Kidney epithelial cell (primary cell): ENCODE results near the gene LRCH1. TPM values are rescaled to one million over a fixed set of nuclear protein-coding genes. Genes with fewer than 3 reads are reported as not detected.

ENCODE experiments used
- DNase-seq: peaks from one replicate; pipeline ENCODE4 v3.0.0-alpha.2; 2010; ENCODE audit warnings: low read depth
- H3K27me3 ChIP-seq: 2 replicates; pipeline ENCODE4 v1.6.0; 2011; ENCODE audit warnings: low read length; ENCODE audit not compliant: control insufficient read depth, insufficient read depth
- H3K36me3 ChIP-seq: 2 replicates; pipeline ENCODE4 v1.5.1; 2011; ENCODE audit warnings: low read length; ENCODE audit not compliant: control insufficient read depth, insufficient read depth
- H3K4me3 ChIP-seq: 2 replicates; pipeline ENCODE4 v1.5.1; 2011; ENCODE audit warnings: low read depth, mild to moderate bottlenecking, control low read depth, low read length
- total RNA-seq: library from RNA; depleted of rRNA; stranded (reverse); fragments of >200 nt; gene quantifications from 2 replicates; pipeline ENCODE4 v1.2.3, GENCODE V29; 2015
- TF ChIP-seq, protein P1 (sequence below): IDR thresholded peaks from 2 replicates; pipeline ENCODE4 v1.5.1; 2011; ENCODE audit warnings: mild to moderate bottlenecking, moderate library complexity, low read length, control low read depth, inconsistent platforms; ENCODE audit not compliant: insufficient read depth, poor library complexity, severe bottlenecking

Gene LRCH1
- total RNA-seq, 1 donor from 2014 or later = 14.0 TPM

DNA sequence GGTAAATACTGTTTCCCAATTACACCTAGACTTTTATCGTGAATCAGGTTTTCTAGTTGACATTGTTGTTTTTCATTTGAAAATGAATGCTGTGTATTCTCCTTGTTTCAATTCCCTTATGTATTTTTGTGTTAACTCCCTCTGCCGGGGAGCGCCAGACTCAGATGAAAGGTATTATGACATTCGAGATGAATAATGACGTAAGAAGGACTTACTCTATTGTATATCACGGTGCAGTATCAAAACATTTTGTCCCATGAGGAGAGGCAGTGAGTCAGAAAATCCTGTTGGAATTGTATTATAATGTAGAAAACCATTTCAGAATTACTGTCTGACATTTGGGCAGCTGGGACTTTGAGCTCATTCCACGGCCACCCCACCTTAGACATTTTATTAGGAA, 61.6 kb downstream of the LRCH1 start:
- Histone ChIP-seq H3K4me3 (no peak overlapping the region), H3K36me3 (no peaks in the 10 kb centered on the region), H3K27me3 (no peaks in the 10 kb centered on the region)
- no peak for DNase-seq
- TF ChIP-seq, protein P1, sequence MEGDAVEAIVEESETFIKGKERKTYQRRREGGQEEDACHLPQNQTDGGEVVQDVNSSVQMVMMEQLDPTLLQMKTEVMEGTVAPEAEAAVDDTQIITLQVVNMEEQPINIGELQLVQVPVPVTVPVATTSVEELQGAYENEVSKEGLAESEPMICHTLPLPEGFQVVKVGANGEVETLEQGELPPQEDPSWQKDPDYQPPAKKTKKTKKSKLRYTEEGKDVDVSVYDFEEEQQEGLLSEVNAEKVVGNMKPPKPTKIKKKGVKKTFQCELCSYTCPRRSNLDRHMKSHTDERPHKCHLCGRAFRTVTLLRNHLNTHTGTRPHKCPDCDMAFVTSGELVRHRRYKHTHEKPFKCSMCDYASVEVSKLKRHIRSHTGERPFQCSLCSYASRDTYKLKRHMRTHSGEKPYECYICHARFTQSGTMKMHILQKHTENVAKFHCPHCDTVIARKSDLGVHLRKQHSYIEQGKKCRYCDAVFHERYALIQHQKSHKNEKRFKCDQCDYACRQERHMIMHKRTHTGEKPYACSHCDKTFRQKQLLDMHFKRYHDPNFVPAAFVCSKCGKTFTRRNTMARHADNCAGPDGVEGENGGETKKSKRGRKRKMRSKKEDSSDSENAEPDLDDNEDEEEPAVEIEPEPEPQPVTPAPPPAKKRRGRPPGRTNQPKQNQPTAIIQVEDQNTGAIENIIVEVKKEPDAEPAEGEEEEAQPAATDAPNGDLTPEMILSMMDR = no peak

DNA sequence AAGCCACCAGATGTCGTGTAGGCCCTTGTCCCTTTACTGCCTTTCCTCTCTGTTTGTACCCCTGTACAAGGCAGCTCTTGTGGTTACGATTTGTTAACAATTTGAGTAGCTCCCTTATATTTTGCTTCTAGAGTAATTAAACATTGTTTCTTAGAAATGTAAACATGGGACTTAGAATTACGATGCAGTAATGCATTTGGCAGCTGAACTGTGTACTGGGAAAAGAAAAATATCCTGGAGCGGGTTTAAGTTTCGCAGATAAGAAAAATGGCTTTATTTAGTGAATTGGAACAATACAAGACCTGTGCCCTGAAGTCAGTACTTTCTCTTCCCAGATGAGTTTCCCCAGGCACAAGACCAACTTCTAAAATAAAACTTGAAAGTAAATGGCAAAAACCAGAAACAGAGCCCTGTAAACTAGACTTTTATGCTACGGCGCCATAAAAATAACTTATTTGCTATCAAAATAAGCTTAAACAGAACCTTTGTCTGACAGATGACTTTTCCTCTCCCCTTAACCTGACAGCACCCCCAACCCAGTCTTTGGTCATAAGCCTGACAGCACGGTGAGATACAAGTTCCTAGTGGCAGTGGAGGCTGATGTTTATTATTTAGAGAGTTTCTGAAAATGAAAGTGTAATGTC, 63.0 kb downstream of the LRCH1 start:
- TF ChIP-seq, protein P1 = no peak
- H3K27me3 ChIP-seq = no peaks in the 10 kb centered on the region
- no peak overlapping the region for H3K4me3 ChIP-seq
- DNase-seq = no peak
- H3K36me3 ChIP-seq = no peaks in the 10 kb centered on the region

DNA sequence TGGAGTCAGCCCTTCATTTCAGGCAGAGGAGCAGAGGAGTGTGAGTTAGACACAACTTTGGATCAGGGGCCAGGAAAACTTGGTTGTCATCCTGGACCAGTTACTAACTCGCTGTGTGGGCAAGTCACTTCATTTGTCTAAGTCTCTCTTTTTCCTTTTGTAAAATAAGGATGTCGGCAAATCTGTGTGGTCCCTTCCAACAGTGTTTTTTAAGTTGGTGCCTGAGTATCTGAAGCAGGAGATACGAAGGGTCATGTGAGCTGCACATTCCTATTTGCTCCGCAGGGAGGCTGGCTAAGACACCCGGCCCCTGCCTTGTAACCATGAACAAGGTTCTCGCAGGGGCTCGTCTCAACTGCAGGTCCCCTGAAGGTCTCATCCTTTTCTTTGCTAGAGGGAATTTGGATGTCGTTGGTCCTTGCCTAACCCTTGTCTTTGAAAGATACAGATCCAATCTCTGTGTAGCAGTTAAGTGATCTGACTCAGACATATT, 64.3 kb downstream of the LRCH1 start:
- Histone ChIP-seq H3K4me3 (no peak overlapping the region), H3K27me3 (no peaks in the 10 kb centered on the region), H3K36me3 (no peaks in the 10 kb centered on the region)
- TF ChIP-seq, protein P1 = no peak
- no peak for DNase-seq

DNA sequence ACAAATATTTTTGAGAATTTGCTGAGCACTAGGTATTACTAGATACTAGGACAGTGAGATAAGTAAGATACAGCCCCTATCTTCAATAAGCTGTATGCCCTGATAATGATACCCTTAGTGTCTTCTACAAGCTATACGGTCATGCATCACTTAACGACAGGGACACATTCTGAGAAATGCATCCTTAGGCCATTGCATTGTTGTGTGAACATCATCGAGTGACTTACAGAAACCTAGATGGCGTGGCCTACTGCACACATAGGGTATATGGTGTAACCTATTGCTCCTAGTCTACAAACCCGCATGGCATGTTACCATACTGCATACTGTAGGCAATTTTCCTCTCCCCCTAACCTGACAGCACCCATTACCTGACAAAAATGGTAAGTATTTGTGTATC, 64.9 kb downstream of the LRCH1 start:
- H3K36me3 ChIP-seq = no peaks in the 10 kb centered on the region
- TF ChIP-seq, protein P1 = no peak
- H3K27me3 ChIP-seq = no peaks in the 10 kb centered on the region
- no peak overlapping the region for H3K4me3 ChIP-seq
- DNase-seq = no peak

GRCh38 chr13:46618694-46619254, 65.8 kb downstream of the LRCH1 start:
- H3K27me3 ChIP-seq = no peaks in the 10 kb centered on the region
- TF ChIP-seq, protein P1 = no peak
- no peak overlapping the region for H3K4me3 ChIP-seq
- no peak for DNase-seq
- H3K36me3 ChIP-seq = no peaks in the 10 kb centered on the region

DNA sequence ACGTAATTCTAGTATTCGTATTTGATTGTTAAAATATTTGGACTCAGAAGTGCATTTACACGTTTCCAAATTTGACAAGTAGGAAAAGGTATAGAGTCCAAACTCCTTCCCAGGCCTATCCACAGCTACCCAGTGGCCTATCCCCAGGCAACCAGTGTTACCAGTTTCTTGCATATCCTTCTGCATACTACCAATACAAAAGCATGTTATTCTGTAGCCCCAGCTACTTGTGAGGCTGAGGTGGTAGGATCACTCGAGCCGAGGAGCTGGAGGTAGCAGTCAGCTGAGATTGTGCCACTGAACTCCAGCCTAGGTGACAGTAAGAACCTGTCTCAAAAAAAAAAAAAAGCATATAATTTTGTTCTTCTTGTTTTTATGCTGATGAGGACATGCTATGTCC, 67.1 kb downstream of the LRCH1 start:
- Histone ChIP-seq H3K4me3 (no peak overlapping the region), H3K27me3 (no peaks in the 10 kb centered on the region), H3K36me3 (no peaks in the 10 kb centered on the region)
- TF ChIP-seq, protein P1 = no peak
- DNase-seq = no peak
